Natural killer cell (primary cell): ENCODE data around the gene FAM114A2. TPM values are rescaled to one million over a fixed set of nuclear protein-coding genes. Genes with fewer than 3 reads are reported as not detected.
A peak's percentile ranks its signal among the peaks of the same experiment; 100 is the strongest.

ENCODE experiments used
- ATAC-seq, 3 donors: fragments of 150-1000 bp in 2 of 3; fragments of 200-7000 bp in 1 of 3; cut with Tn5 transposase; 1 replicate in 1 of 3; 2 replicates in 2 of 3; pipeline ENCODE4 v1.10.0; 2021; ENCODE audit warnings: mild to moderate bottlenecking in 2 of 3, moderate library complexity in 2 of 3
- DNase-seq, 2 donors: peaks; one replicate each; pipeline versions ENCODE4 v3.0.0 to v3.0.0-alpha.2; 2013 to 2021; ENCODE audit warnings: mixed read lengths in 1 of 2
- H3K27ac ChIP-seq: one replicate; pipeline ENCODE4 v1.5.1; 2013; ENCODE audit warnings: mild to moderate bottlenecking, low read length
- H3K27me3 ChIP-seq: one replicate; pipeline ENCODE4 v1.6.1; 2013; ENCODE audit warnings: low read length; ENCODE audit not compliant: control insufficient read depth, insufficient read depth
- H3K36me3 ChIP-seq: one replicate; pipeline ENCODE4 v1.6.1; 2013; ENCODE audit warnings: low read length; ENCODE audit not compliant: control insufficient read depth, insufficient read depth
- H3K4me1 ChIP-seq: one replicate; pipeline ENCODE4 v1.6.1; 2013; ENCODE audit warnings: low read length; ENCODE audit not compliant: control insufficient read depth, insufficient read depth
- H3K4me3 ChIP-seq: one replicate; pipeline ENCODE4 v1.5.1; 2013; ENCODE audit warnings: low read length
- H3K9me3 ChIP-seq: one replicate; pipeline ENCODE4 v1.6.1; 2013; ENCODE audit warnings: low read length; ENCODE audit not compliant: control insufficient read depth, insufficient read depth
- H3K27ac Mint-ChIP-seq, 2 donors: one replicate each; pipeline ENCODE4 v1.8.0; 2022; ENCODE audit warnings: mild to moderate bottlenecking in 2 of 2, mixed read lengths in 2 of 2, moderate library complexity in 1 of 2
- H3K27me3 Mint-ChIP-seq, 2 donors: one replicate each; pipeline ENCODE4 v1.8.0; 2022; ENCODE audit warnings: low read depth in 2 of 2, mixed read lengths in 2 of 2
- H3K36me3 Mint-ChIP-seq: one replicate; pipeline ENCODE4 v1.8.0; 2022; ENCODE audit warnings: mixed read lengths
- H3K4me1 Mint-ChIP-seq, 2 donors: one replicate each; pipeline ENCODE4 v1.8.0; 2022; ENCODE audit warnings: mixed read lengths in 2 of 2
- H3K4me3 Mint-ChIP-seq: one replicate; pipeline ENCODE4 v1.8.0; 2022; ENCODE audit warnings: mild to moderate bottlenecking, moderate library complexity, mixed read lengths
- H3K9me3 Mint-ChIP-seq, 2 donors: one replicate each; pipeline ENCODE4 v1.8.0; 2022; ENCODE audit warnings: mixed read lengths in 2 of 2
- WGBS: methylation state at CpG from one replicate; pipeline ENCODE4 v1.1.7; 2013; ENCODE audit warnings: missing lambda C conversion rate; ENCODE audit not compliant: insufficient coverage; 5-methylcytosine and 5-hydroxymethylcytosine counted together
- intact Hi-C: fragments of 100-400 bp; cut with micrococcal nuclease; formaldehyde crosslinking; loops from one replicate; pipeline ENCODE4 v1.14.2; 2022
- total RNA-seq, 4 donors: library from RNA; stranded (reverse); fragments of 120-200 nt in 1 of 4; gene quantifications; one replicate each; pipeline versions ENCODE4 v1.2.3 to v1.2.4, GENCODE V29; 2013 to 2022
- TF ChIP-seq, protein P1 (sequence below): fragments of 200-600 bp; IDR thresholded peaks from one replicate; pipeline ENCODE4 v1.8.0; 2022; ENCODE audit warnings: antibody characterized with exemption

The FAM114A2 gene
- total RNA-seq, 3 donors from 2014 or later (not counting 1 experiment from before 2014, with no cell fraction given): 29.0 to 37.8 (median 29.4) TPM

DNA sequence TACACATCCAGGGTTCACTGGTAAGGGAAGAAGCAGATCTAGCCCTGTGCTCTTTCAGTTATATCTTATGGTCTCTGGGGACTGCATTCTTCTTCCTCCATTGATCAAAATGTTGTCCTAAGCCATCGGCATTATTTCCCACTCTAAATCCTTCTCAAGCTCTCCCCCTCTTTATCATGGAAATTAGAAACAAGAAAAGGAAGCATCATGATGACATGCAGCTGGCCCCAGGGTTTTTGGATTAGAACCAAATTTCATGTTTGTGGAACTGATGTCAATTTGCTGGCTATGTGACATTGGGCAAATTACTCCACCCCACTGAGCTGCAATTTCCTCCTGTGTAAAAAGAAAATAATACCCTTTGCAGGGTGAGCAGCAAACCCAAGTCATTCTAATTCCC, 39.6 kb upstream of the FAM114A2 start:
- intact Hi-C loops: no loop called here
- Histone ChIP-seq H3K4me1 (peaks cover 10% of the 10 kb centered on the region), H3K4me3 (no peak overlapping the region), H3K27me3 (no peaks in the 10 kb centered on the region), H3K27ac (no peak overlapping the region), H3K36me3 (no peaks in the 10 kb centered on the region), H3K9me3 (no peaks in the 10 kb centered on the region)
- ATAC-seq: no peak
- H3K36me3 Mint-ChIP-seq: no peaks in the 10 kb centered on the region
- peaks cover 7 to 19% of the 10 kb centered on the region in 2 donors for H3K4me1 Mint-ChIP-seq
- TF ChIP-seq, protein P1, sequence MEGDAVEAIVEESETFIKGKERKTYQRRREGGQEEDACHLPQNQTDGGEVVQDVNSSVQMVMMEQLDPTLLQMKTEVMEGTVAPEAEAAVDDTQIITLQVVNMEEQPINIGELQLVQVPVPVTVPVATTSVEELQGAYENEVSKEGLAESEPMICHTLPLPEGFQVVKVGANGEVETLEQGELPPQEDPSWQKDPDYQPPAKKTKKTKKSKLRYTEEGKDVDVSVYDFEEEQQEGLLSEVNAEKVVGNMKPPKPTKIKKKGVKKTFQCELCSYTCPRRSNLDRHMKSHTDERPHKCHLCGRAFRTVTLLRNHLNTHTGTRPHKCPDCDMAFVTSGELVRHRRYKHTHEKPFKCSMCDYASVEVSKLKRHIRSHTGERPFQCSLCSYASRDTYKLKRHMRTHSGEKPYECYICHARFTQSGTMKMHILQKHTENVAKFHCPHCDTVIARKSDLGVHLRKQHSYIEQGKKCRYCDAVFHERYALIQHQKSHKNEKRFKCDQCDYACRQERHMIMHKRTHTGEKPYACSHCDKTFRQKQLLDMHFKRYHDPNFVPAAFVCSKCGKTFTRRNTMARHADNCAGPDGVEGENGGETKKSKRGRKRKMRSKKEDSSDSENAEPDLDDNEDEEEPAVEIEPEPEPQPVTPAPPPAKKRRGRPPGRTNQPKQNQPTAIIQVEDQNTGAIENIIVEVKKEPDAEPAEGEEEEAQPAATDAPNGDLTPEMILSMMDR: no peak
- H3K9me3 Mint-ChIP-seq: no peaks in the 10 kb centered on the region
- DNase-seq: no peak
- no peak overlapping the region for H3K27ac Mint-ChIP-seq
- no peak overlapping the region for H3K4me3 Mint-ChIP-seq
- H3K27me3 Mint-ChIP-seq: no peaks in the 10 kb centered on the region
- 100% methylated on average over 1 of the region's 1 CpG for WGBS

GRCh38 chr5:154077696-154078095, 39.0 kb upstream of the FAM114A2 start:
- H3K36me3 ChIP-seq: no peaks in the 10 kb centered on the region
- Mint-ChIP-seq H3K27me3 (no peaks in the 10 kb centered on the region), H3K27ac (no peak overlapping the region), H3K4me1 (peaks cover 7 to 20% of the 10 kb centered on the region in 2 donors), H3K4me3 (no peak overlapping the region), H3K36me3 (no peaks in the 10 kb centered on the region), H3K9me3 (no peaks in the 10 kb centered on the region)
- WGBS: 87% methylated on average over 1 of the region's 1 CpG
- no peak overlapping the region for H3K27ac ChIP-seq
- no peak for DNase-seq
- no peak overlapping the region for H3K4me3 ChIP-seq
- intact Hi-C loops: no loop called here
- H3K9me3 ChIP-seq: no peaks in the 10 kb centered on the region
- peaks cover 10% of the 10 kb centered on the region for H3K4me1 ChIP-seq
- TF ChIP-seq, protein P1: no peak
- no peak for ATAC-seq
- H3K27me3 ChIP-seq: no peaks in the 10 kb centered on the region

DNA sequence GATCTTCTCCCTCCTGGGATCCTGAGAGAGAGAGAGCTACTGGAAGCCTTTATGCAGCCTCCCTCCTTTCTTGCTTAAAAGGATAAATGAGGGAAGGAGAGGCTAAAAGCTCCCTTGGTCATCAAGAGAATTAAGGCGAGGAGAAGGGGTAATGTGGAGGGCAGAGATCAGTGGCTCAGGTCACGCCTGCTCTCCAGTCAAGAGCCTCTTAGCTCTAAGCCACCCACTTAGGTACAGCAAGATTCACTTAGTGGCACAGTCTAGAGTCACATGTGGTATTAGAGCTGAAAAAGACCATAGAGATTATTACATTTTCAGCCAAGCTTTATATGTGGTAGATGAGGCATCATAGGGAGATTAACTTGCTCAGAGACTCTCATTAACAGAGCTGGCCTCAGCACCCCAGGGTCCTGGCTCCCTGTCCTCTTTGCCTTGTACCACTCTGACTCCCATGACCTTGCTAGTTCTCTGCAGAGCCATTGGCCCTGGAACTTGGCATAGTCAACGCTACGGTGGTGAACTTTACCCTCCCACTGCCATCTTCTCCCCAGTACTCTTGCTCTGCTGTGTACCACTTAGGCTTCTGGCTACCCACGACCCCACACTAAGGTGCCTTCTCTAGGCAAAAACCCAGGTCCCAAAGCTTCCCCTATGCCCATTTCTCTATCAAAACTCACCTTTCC, 37.7 kb upstream of the FAM114A2 start:
- ATAC-seq (no peak), DNase-seq (no peak)
- H3K27ac ChIP-seq: no peak overlapping the region
- Mint-ChIP-seq H3K27ac (peak overlapping the region; percentile 29 to 51), H3K9me3 (no peaks in the 10 kb centered on the region), H3K4me1 (peaks cover 16 to 30% of the 10 kb centered on the region in 2 donors), H3K36me3 (no peaks in the 10 kb centered on the region), H3K27me3 (no peaks in the 10 kb centered on the region), H3K4me3 (no peak overlapping the region)
- intact Hi-C loops: no loop called here
- TF ChIP-seq, protein P1: no peak
- no peak overlapping the region for H3K4me3 ChIP-seq
- peaks cover 16% of the 10 kb centered on the region for H3K4me1 ChIP-seq
- H3K27me3 ChIP-seq: no peaks in the 10 kb centered on the region
- 75% methylated on average over 4 of the region's 5 CpGs for WGBS
- H3K9me3 ChIP-seq: no peaks in the 10 kb centered on the region
- H3K36me3 ChIP-seq: no peaks in the 10 kb centered on the region
